Tibial nerve (tissue), 3 donors: ENCODE results near the gene FADS2.

ENCODE experiments used
- POLR2A ChIP-seq, 2 donors: fragments of 450-650 bp; IDR thresholded peaks; one replicate each; pipeline ENCODE4 v1.6.1; 2017; ENCODE audit warnings: antibody characterized with exemption in 2 of 2, mild to moderate bottlenecking in 2 of 2, moderate library complexity in 2 of 2
- TF ChIP-seq, protein P1 (sequence below), 5 experiments: fragments of 200-600 bp in 3 of 5; fragments of 450-650 bp in 2 of 5; sonication (generic) in 3 of 5; IDR thresholded peaks; one replicate each; pipeline ENCODE4 v1.5.1; 2016 to 2019; ENCODE audit warnings: antibody characterized with exemption in 5 of 5, mild to moderate bottlenecking in 3 of 5, moderate library complexity in 2 of 5

DNA sequence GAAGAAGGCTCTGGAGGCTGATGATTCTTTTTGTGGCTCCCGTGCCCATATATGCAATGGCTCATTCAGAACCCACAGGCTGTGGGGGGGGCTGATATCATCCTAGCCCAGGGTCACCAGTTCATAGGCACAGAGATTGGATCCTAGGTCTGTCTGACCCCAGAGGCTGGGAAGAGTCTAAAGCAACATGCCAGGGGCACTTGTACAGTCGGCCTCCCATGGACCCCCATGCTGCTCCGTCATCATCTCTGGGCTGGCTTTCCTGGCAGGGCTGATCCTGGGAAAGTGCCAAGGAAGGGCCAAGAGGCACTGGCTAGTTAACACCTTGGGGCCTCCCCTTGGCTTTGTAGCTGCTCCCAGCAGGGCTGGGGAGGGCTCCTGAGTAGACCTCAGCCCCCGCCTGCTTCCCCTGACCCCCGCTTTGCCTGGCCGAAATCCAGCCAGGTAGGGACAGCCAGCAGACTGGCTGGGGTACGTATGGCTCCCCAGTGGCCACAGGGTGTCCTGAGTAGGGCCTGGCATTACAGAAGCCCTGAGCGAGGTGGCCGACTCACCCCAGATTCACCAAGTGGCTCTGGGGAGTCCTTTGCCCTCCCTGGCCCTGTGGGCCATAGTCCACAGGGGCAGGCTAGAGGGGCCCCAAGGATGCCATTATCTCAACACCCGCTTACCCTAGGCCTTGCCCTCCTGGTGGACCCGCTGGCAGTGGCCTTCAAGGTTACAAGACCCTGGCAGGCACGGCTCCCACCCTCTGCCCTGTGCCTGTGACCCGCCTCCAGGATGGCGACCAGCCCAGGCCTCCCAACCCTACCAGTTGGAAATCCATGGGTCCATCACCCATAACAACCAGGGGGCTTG lies 40.7 kb downstream of the FADS2 start:
- TF ChIP-seq POLR2A (IDR thresholded peaks at IDR 0.05): no peak
- TF ChIP-seq, protein P1, sequence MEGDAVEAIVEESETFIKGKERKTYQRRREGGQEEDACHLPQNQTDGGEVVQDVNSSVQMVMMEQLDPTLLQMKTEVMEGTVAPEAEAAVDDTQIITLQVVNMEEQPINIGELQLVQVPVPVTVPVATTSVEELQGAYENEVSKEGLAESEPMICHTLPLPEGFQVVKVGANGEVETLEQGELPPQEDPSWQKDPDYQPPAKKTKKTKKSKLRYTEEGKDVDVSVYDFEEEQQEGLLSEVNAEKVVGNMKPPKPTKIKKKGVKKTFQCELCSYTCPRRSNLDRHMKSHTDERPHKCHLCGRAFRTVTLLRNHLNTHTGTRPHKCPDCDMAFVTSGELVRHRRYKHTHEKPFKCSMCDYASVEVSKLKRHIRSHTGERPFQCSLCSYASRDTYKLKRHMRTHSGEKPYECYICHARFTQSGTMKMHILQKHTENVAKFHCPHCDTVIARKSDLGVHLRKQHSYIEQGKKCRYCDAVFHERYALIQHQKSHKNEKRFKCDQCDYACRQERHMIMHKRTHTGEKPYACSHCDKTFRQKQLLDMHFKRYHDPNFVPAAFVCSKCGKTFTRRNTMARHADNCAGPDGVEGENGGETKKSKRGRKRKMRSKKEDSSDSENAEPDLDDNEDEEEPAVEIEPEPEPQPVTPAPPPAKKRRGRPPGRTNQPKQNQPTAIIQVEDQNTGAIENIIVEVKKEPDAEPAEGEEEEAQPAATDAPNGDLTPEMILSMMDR (IDR thresholded peaks at IDR 0.05): no peak
